SH-SY5Y (cell line): Measurements from ENCODE around the gene BTG1.

Experiments used
- GATA2 ChIP-seq: IDR thresholded peaks from 2 replicates; pipeline ENCODE4 v1.6.1; 2011; ENCODE audit warnings: mild to moderate bottlenecking, low read depth, low read length
- GATA3 ChIP-seq: IDR thresholded peaks from 2 replicates; pipeline ENCODE4 v1.6.1; 2011; ENCODE audit warnings: low read depth, mild to moderate bottlenecking, low read length, moderate library complexity

- TF ChIP-seq GATA3 = no peak
- no peak for TF ChIP-seq GATA2
Measured at GRCh38 chr12:92107094-92107493, 38.6 kb downstream of the BTG1 start.
